Measurements from ENCODE around the gene GKN1. TPM values are rescaled to one million over a fixed set of nuclear protein-coding genes. Genes with fewer than 3 reads are reported as not detected.

The GKN1 gene
- total RNA-seq, 1 experiment from 2014 or later, result not detected

DNA sequence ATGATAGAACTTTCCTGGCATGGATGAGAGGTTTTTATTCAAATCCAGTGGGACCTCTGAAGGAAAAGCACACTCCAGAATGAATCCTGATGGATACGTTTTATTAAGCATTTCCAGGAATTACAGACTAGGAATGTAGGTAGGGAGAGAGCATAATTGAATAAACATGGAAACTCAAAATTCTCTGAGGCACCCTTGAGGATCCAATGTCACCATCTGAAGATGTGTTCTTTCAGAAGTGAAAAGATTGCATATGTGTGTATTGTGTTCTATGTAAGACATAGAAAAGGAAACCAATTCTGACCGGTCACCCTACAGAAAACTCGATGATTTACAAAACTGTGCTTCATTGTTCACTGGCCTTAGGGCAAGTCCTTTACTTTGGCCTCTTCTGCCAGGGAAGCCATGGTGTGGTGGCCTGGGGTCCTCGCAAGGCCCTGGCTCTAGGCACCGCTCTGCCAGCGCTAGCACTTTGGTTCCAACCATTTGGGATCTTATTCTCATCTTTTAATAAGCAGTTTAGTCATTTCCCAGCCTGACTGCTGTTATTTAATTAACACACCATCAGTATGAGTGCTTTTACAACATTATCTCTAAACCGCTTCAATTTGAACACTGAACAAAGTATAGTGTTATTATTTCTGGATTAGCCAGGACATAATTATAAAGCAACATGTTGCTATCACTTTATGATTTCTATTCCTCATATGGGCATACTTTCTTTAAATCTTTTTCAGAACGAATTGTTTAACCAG is 4.5 kb upstream of the GKN1 start:
- H2BK120ac ChIP-seq (ENCODE audit: low read depth, low read length, poor library complexity, severe bottlenecking), result no peak overlapping the region
- no peaks in the 10 kb centered on the region for H3K4me1 Mint-ChIP-seq
- H3K9me3 Mint-ChIP-seq, result no peaks in the 10 kb centered on the region
- H3K27ac ChIP-seq (ENCODE audit: insufficient read length, low read depth, low read length), result no peak overlapping the region
- H2BK15ac ChIP-seq (ENCODE audit: low read depth, low read length), result no peak overlapping the region
- H3K79me1 ChIP-seq (ENCODE audit: insufficient read depth, low read depth, low read length, poor library complexity, severe bottlenecking), result no peaks in the 10 kb centered on the region
- no peak overlapping the region for H4K8ac ChIP-seq (replicated peaks; ENCODE audit: insufficient read length, low read depth, low read length)
- peaks cover 3% of the 10 kb centered on the region for H3K27me3 Mint-ChIP-seq (ENCODE audit: low read depth)
- H3K4me1 ChIP-seq (ENCODE audit: insufficient read depth, low read length), result no peaks in the 10 kb centered on the region
- WGBS (ENCODE audit: extremely low coverage, insufficient read length, low lambda C conversion rate), result no CpG with 5 or more reads among the region's 8 CpGs
- H3K27me3 ChIP-seq (ENCODE audit: insufficient read depth, low read length), result no peaks in the 10 kb centered on the region
- H3K14ac ChIP-seq (ENCODE audit: insufficient read depth, low read length), result no peak overlapping the region
- no peaks in the 10 kb centered on the region for H3K23me2 ChIP-seq (ENCODE audit: insufficient read length, low read depth, low read length, poor library complexity, severe bottlenecking)
- TF ChIP-seq, protein P1, sequence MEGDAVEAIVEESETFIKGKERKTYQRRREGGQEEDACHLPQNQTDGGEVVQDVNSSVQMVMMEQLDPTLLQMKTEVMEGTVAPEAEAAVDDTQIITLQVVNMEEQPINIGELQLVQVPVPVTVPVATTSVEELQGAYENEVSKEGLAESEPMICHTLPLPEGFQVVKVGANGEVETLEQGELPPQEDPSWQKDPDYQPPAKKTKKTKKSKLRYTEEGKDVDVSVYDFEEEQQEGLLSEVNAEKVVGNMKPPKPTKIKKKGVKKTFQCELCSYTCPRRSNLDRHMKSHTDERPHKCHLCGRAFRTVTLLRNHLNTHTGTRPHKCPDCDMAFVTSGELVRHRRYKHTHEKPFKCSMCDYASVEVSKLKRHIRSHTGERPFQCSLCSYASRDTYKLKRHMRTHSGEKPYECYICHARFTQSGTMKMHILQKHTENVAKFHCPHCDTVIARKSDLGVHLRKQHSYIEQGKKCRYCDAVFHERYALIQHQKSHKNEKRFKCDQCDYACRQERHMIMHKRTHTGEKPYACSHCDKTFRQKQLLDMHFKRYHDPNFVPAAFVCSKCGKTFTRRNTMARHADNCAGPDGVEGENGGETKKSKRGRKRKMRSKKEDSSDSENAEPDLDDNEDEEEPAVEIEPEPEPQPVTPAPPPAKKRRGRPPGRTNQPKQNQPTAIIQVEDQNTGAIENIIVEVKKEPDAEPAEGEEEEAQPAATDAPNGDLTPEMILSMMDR (conservative IDR thresholded peaks at IDR 0.05), result no peak
- no peak overlapping the region for H3K4me2 ChIP-seq (ENCODE audit: insufficient read depth, insufficient read length, low read length)
- H3K18ac ChIP-seq (ENCODE audit: insufficient read length, low read depth, low read length), result no peak overlapping the region
- no peak overlapping the region for H3K9ac ChIP-seq (ENCODE audit: extremely low read depth, insufficient read length, low read length)
- no peak overlapping the region for H3T11ph ChIP-seq (ENCODE audit: low read length)
- no peak overlapping the region for H2BK5ac ChIP-seq (ENCODE audit: insufficient read length, low read length)
- DNase-seq, result no peak
- no peak overlapping the region for H2BK12ac ChIP-seq (ENCODE audit: insufficient read length, low read depth, low read length)
- H3K23ac ChIP-seq (ENCODE audit: insufficient read length, low read depth, low read length), result no peak overlapping the region
- H3K4ac ChIP-seq (ENCODE audit: low read depth, low read length), result no peak overlapping the region
- H2BK20ac ChIP-seq (ENCODE audit: low read depth, low read length, poor library complexity, severe bottlenecking), result no peak overlapping the region
- H4K91ac ChIP-seq (ENCODE audit: insufficient read length, low read depth, low read length), result no peak overlapping the region
- H3K36me3 Mint-ChIP-seq (ENCODE audit: insufficient read depth in 1 of 3, low read depth in 3 of 3), result no peaks in the 10 kb centered on the region
- H3K4me3 Mint-ChIP-seq, result no peak overlapping the region
- no peaks in the 10 kb centered on the region for H4K20me1 ChIP-seq (ENCODE audit: control insufficient read depth, insufficient read depth, insufficient read length)
- no peak overlapping the region for H3K27ac Mint-ChIP-seq
- H4K5ac ChIP-seq (ENCODE audit: insufficient read length, low read depth, low read length), result no peak overlapping the region
- no peaks in the 10 kb centered on the region for H3K9me3 ChIP-seq (ENCODE audit: control insufficient read depth, low read depth, low read length)
- no peak overlapping the region for H2AFZ ChIP-seq (ENCODE audit: low read length)
- H3K56ac ChIP-seq (ENCODE audit: insufficient read length, low read depth, low read length), result no peak overlapping the region
- H2AK5ac ChIP-seq (ENCODE audit: insufficient read length, low read length), result no peak overlapping the region
- H3K79me2 ChIP-seq (ENCODE audit: insufficient read depth, low read length), result no peaks in the 10 kb centered on the region
